ENCODE data around the gene SLC39A2.
"Not testable (repeated sequence)": the region's sequence is repeated elsewhere in the genome, so short reads cannot be mapped to it uniquely, and the experiment has no call there.

SLC39A2 gene

GRCh38 chr14:21001218-21001617 lies 2.1 kb downstream of the SLC39A2 start:
- no peak overlapping the region for H3K9ac ChIP-seq
- no peaks in the 10 kb centered on the region for H4K20me1 ChIP-seq
- H3K27me3 ChIP-seq = no peaks in the 10 kb centered on the region
- H3K9me3 ChIP-seq (replicated peaks in 1 of 11) = no peaks in the 10 kb centered on the region
- no peak overlapping the region for H3K4me3 ChIP-seq
- no peak overlapping the region for H3K4me2 ChIP-seq
- no peak overlapping the region for H3K27ac ChIP-seq
- TF ChIP-seq Cebpa-rat (IDR thresholded peaks at IDR 0.05) = no peak
- H3K36me3 ChIP-seq = peaks cover 13 to 22% (median 16%) of the 10 kb centered on the region in 11 experiments
- H3K4me1 ChIP-seq = peaks cover 0 to 10% (median 5%) of the 10 kb centered on the region in 10 experiments; a peak in 11 of 20 replicates

- H3K9me3 ChIP-seq (replicated peaks in 1 of 11) = no peaks in the 10 kb centered on the region
- no peak for TF ChIP-seq Cebpa-rat (IDR thresholded peaks at IDR 0.05)
- H3K4me1 ChIP-seq = peaks cover 0 to 10% (median 5%) of the 10 kb centered on the region in 10 experiments; a peak in 11 of 20 replicates
These were observed 4.8 kb downstream of the SLC39A2 start for GRCh38 chr14:21003788-21004346.

GRCh38 chr14:21009721-21010120 lies 10.6 kb downstream of the SLC39A2 start:
- not testable (repeated sequence) for H3K4me3 ChIP-seq; H3K9ac ChIP-seq; H3K27me3 ChIP-seq; H3K4me1 ChIP-seq; H4K20me1 ChIP-seq; H3K36me3 ChIP-seq; H3K4me2 ChIP-seq; H3K9me3 ChIP-seq (replicated peaks in 1 of 11); H3K27ac ChIP-seq

More at GRCh38 chr14:21003788-21004346, 4.8 kb downstream of the SLC39A2 start:
- H3K9ac ChIP-seq = no peak overlapping the region
- no peaks in the 10 kb centered on the region for H4K20me1 ChIP-seq
- no peak overlapping the region for H3K27ac ChIP-seq
- H3K36me3 ChIP-seq = no peaks in the 10 kb centered on the region
- no peaks in the 10 kb centered on the region for H3K27me3 ChIP-seq
- H3K4me2 ChIP-seq = peak overlapping the region in 6 of 11 experiments; percentile 3 to 42 (median 20); a peak in 6 of 22 replicates
- no peak overlapping the region for H3K4me3 ChIP-seq

- Histone ChIP-seq H3K4me3 (no peak overlapping the region), H3K27ac (no peak overlapping the region), H3K9me3 (replicated peaks in 1 of 11) (no peaks in the 10 kb centered on the region), H3K4me1 (peaks cover 0 to 13% (median 0%) of the 10 kb centered on the region in 10 experiments; a peak in 9 of 20 replicates), H3K36me3 (no peaks in the 10 kb centered on the region), H3K4me2 (no peak overlapping the region), H3K27me3 (no peaks in the 10 kb centered on the region), H3K9ac (no peak overlapping the region), H4K20me1 (no peaks in the 10 kb centered on the region; a peak in 1 of 22 replicates)
- no peak for TF ChIP-seq Cebpa-rat (IDR thresholded peaks at IDR 0.05)
These were observed 12.0 kb downstream of the SLC39A2 start for GRCh38 chr14:21011136-21011535.

GRCh38 chr14:21014761-21015190 lies 15.7 kb downstream of the SLC39A2 start:
- no peak for TF ChIP-seq Cebpa-rat (IDR thresholded peaks at IDR 0.05)
- H3K9me3 ChIP-seq (replicated peaks in 1 of 11) = no peaks in the 10 kb centered on the region
- no peaks in the 10 kb centered on the region for H3K27me3 ChIP-seq
- peaks cover 0 to 45% (median 14%) of the 10 kb centered on the region in 10 experiments; a peak in 12 of 20 replicates for H3K4me1 ChIP-seq
- H4K20me1 ChIP-seq = no peaks in the 10 kb centered on the region; a peak in 1 of 22 replicates
- H3K36me3 ChIP-seq = peaks cover 0 to 18% (median 0%) of the 10 kb centered on the region in 11 experiments; a peak in 7 of 22 replicates
- H3K9ac ChIP-seq = no peak overlapping the region
- H3K4me2 ChIP-seq = peak overlapping the region in 1 of 11 experiments; percentile 13; a peak in 2 of 22 replicates
- no peak overlapping the region for H3K27ac ChIP-seq
- no peak overlapping the region for H3K4me3 ChIP-seq

GRCh38 chr14:21015312-21015711 lies 16.2 kb downstream of the SLC39A2 start:
- Histone ChIP-seq H3K4me2 (peak overlapping the region in 1 of 11 experiments; percentile 13; a peak in 3 of 22 replicates), H3K4me1 (peaks cover 0 to 45% (median 14%) of the 10 kb centered on the region in 10 experiments; a peak in 12 of 20 replicates)

GRCh38 chr14:21016413-21017190 lies 17.5 kb downstream of the SLC39A2 start:
- H3K9ac ChIP-seq = no peak overlapping the region
- H4K20me1 ChIP-seq = no peaks in the 10 kb centered on the region; a peak in 1 of 22 replicates
- H3K4me2 ChIP-seq = peak overlapping the region in 5 of 11 experiments; percentile 8 to 61 (median 40); a peak in 8 of 22 replicates
- TF ChIP-seq Cebpa-rat (IDR thresholded peaks at IDR 0.05) = no peak
- H3K9me3 ChIP-seq (replicated peaks in 1 of 11) = no peaks in the 10 kb centered on the region
- no peak overlapping the region for H3K4me3 ChIP-seq
- no peaks in the 10 kb centered on the region for H3K27me3 ChIP-seq
- peaks cover 0 to 18% (median 4%) of the 10 kb centered on the region in 11 experiments; a peak in 8 of 22 replicates for H3K36me3 ChIP-seq
- peaks cover 0 to 45% (median 16%) of the 10 kb centered on the region in 10 experiments; a peak in 12 of 20 replicates for H3K4me1 ChIP-seq
- no peak overlapping the region for H3K27ac ChIP-seq

More at GRCh38 chr14:21015312-21015711, 16.2 kb downstream of the SLC39A2 start:
- H3K27me3 ChIP-seq = no peaks in the 10 kb centered on the region
- TF ChIP-seq Cebpa-rat (IDR thresholded peaks at IDR 0.05) = no peak
- no peak overlapping the region for H3K27ac ChIP-seq
- no peaks in the 10 kb centered on the region for H3K9me3 ChIP-seq (replicated peaks in 1 of 11)
- peaks cover 0 to 18% (median 0%) of the 10 kb centered on the region in 11 experiments; a peak in 7 of 22 replicates for H3K36me3 ChIP-seq
- H3K4me3 ChIP-seq = no peak overlapping the region
- H3K9ac ChIP-seq = no peak overlapping the region
- no peaks in the 10 kb centered on the region; a peak in 1 of 22 replicates for H4K20me1 ChIP-seq

- Histone ChIP-seq H3K27ac (0 out of 22 replicates have a peak overlapping the region, but pooled peaks of 1 of the 11 experiments have one; percentile 5), H3K4me3 (no peak overlapping the region), H3K4me1 (peaks cover 0 to 55% (median 20%) of the 10 kb centered on the region in 10 experiments; a peak in 13 of 20 replicates), H3K27me3 (no peaks in the 10 kb centered on the region), H3K4me2 (peak overlapping the region in 5 of 11 experiments; percentile 25 to 61 (median 40); a peak in 10 of 22 replicates), H3K9me3 (replicated peaks in 1 of 11) (no peaks in the 10 kb centered on the region), H3K9ac (no peak overlapping the region), H4K20me1 (no peaks in the 10 kb centered on the region; a peak in 1 of 22 replicates), H3K36me3 (peaks cover 0 to 18% (median 4%) of the 10 kb centered on the region in 11 experiments; a peak in 8 of 22 replicates)
- no peak for TF ChIP-seq Cebpa-rat (IDR thresholded peaks at IDR 0.05)
These were observed 18.6 kb downstream of the SLC39A2 start for GRCh38 chr14:21017528-21018245.
